SKM-1 (cell line): Measurements from ENCODE around the gene L3MBTL4.
"Not testable (repeated sequence)": the region's sequence is repeated elsewhere in the genome, so short reads cannot be mapped to it uniquely, and the experiment has no call there.

ENCODE experiments used
- DNase-seq: peaks from one replicate; lab custom pipeline; 2025; ENCODE audit not compliant: unreplicated experiment; lab: John Stamatoyannopoulos, UW

L3MBTL4 gene

DNA sequence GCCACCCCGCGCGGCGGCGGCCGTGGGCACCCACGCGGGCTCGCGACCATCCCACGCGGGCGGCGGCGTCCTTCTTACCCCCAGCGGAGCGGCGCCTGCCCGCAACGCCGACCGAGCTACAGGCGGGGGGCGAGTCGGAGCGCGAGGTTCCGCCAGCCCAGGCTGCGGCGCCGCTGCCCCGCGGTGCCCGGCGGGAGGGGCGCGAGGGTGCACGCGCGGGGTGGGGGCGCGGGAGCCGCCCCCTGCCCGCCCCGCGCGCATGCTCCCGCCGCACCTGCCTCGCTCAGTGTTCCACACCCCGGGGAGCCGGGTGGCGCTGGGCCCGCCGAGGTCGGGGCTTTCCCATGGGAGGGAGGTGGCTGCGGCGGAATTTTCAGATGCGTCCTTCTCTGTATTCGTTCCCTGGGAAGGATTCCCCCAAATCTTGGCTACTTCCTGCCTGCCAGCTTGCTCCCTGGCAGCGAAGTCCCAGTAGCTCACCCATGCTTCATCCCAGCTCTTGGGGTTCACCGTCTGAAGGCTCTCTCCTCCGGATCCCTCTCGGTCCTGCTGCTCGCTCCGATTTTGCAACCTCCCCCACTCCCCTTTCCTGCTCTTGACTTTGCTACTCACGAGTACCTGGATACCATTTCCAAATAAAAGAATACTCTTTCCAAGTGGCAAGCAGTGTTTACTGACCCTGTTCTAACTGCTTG, at the start of gene L3MBTL4:
Gene L3MBTL4 (minus strand): TSS at position 189 of the 695 bp plus-strand sequence. CDS start 103,286 bp downstream, outside the sequence.
- no peak for DNase-seq

DNA sequence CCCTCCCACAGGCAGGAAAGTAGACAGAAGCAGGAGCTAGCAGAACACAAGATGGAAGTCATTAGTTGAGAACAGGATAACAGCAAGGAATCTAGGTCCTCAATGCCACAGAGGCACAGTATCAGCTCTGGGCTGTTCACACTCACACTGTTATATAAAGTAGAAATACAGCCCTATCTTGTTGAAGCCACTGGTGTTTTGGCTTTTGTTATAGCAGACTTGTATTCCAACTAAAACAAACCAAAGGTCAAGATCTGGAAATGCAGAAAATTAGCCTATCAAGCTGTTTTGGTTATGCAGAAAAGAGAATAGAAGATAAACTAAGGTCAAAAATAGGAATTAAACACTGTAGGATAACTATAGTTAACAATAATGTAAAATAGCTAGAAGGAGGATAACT, 37.5 kb upstream of the L3MBTL4 start:
- DNase-seq = no peak

DNA sequence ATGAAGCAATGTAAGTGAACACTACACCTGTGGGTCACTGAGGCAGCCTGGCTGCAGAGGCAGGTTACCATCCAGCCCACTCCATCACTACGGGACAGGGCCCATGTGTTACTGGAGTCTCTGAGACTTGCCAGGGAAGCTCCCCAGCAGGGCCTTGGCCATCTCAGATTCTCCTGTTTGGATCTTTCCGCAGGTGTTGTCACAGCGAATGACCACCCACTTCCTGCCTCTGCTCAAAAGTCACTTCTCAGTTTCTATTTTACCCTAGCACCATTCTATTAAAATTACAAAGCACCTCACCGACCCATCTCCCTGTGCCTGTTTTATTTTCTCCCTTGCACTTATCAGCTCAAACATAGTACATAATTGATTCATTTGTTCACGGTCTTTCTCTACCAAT, 34.5 kb upstream of the L3MBTL4 start:
- no peak for DNase-seq

DNA sequence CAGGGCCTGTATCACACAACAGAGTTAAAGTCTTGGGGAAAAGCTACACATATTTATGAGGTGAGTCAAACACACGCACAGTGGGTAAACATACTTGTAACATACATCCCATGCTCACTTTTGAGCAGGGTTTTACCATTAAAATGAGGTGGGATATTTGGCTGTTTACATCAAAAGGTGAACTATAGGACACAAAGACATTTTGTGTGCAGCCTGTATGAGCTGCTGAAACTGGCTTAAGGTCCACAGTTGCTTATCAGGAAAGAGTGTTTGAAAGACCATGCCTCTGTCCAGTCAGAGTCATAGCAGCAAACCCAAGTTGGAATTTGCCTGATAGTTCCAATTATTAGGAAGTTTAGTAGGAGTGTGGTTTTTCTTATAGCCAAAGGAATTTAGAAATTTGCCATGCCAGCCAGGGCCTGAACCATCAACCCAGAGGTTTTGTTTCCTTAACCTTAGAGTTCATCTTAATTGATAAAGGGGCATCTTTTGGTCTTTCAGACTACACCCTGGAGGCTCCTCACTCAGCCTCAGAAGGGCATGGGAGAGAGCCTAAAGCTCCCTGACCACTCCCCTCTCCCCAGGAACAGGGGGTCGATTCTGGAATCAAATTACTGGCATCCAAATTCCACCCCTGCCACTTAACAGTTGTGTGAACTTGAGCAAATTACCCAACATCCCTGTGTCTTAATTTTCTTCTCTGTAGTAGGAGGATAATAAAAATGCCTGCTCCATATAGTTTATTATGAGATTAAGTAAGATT, 29.9 kb upstream of the L3MBTL4 start:
- DNase-seq = no peak

DNA sequence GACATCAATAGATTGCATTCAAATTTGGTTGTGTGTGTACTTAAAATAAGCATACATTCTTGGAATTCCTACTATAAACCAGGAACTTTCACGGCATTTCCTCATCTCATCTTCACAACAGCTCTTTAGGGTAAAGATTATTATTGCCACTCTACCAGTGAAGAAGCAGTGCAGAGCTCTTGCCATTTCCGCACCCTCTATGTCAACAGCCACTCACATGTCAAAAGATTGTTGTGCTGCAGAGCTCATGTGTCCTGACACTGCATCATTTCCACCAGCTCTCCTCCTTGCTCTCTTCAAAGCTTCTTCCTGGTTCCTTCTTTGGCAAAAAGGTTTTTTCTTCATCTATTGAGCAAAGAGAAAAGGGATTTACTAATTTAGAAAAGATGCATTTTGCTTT, 26.5 kb upstream of the L3MBTL4 start:
- no peak for DNase-seq

DNA sequence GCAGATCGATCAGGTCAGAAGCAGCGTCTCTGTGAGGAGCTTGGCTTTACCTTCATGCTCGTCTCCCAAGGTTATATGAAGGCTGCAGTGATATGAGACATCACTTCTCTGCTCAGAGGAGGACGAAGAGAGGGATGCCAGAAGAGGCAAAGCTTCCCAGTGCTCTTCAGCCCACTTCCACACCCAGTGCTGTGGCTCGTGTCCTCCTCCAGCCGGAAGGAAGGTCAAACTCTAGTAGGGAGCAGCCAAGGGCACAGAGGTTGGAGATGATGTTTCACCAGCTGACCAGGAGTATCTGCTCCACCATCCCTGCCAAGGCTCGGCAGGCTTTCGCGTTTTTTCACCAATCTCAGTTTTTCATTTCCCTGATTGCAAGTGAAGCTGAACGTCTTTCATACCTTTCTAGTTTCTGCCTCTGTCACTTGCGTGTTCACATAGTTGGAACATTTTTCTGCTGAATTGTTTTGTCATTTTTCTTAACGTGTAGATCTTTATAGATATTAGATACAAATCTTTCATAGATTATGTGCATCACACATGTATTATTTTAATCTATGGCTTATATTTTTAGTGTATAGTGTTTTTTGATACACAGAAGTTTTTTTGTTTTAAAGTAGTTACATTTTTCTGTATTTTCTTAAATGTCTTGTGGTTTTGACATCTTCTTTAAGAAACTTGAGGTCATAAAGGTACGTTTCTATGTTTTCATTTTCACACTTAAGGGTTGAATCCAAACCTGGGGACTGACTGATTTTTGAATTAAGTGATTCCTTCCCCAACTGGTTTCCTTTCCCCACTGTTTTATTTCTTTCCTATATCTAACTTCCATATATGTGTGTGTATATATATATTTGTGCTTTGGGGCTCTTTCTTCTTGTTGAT, 23.5 kb upstream of the L3MBTL4 start:
- no peak for DNase-seq

DNA sequence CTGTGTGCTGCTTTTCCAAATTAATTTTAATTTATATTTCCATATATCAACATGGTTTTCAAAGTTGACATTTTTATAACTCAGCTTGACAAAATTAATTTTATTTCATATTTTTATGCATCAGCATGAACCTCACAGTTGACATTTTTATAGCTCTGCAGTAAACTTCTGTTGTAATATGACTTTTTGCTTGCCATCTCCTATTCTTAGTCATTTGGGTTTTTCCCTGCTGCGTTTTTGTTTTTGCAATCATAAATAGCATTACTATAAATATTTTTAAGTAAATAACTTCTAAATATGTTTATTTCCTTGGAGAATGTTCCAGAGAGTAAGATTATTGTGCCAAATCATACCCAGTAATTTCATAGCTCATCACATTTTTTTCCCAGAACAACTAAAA, 21.0 kb upstream of the L3MBTL4 start:
- no peak for DNase-seq

DNA sequence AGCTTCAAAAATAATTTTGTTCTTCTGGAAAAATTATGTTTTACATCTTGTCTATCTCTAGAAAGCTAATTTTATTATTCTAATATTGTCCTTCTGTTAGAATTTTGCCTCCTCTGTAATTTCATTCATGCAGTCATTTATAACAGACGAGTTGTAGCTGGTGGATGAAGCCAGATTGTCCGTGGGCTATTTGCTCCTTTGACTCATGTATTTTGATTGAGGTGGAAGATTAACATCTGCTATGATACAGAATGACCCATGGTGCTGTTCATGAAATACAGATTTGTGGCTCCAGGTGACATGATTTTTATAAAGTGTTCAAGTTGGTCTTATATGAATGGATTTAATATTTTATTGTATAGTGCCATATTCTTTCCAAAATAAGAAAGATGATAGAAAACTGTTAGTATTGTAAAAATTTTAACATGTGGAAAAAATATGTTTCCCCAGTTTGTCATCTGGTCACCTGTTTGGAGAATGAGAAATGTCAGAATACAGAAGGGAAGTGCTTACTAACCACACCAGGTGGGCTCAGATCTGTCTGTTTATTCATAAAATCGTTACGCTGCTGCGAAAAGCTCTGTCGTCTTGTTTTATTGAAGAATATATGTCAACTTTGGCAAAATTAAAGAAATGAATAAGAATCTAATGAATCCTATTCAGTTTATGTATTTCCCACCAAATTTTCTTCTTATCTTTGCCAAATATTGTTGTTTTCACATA, 20.4 kb upstream of the L3MBTL4 start:
- no peak for DNase-seq

DNA sequence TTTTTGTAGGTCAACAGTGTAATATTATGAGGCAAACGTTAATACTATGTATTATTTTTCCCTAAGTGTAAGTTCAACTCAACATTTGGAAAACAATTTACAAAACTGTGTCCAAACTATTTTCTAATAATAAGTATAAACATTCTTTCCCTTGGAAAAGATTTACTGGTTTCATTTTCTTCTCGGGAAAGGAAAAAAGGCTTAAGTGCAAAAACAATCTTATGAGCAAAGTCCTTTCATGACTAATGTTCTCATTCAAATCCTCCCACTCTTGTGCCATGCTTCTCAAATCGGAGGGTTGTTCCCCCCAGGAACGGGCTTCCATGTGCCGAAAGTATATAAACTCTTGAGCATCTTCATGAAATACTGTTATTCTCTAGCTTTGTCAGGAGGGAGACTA, 19.8 kb upstream of the L3MBTL4 start:
- DNase-seq = no peak

DNA sequence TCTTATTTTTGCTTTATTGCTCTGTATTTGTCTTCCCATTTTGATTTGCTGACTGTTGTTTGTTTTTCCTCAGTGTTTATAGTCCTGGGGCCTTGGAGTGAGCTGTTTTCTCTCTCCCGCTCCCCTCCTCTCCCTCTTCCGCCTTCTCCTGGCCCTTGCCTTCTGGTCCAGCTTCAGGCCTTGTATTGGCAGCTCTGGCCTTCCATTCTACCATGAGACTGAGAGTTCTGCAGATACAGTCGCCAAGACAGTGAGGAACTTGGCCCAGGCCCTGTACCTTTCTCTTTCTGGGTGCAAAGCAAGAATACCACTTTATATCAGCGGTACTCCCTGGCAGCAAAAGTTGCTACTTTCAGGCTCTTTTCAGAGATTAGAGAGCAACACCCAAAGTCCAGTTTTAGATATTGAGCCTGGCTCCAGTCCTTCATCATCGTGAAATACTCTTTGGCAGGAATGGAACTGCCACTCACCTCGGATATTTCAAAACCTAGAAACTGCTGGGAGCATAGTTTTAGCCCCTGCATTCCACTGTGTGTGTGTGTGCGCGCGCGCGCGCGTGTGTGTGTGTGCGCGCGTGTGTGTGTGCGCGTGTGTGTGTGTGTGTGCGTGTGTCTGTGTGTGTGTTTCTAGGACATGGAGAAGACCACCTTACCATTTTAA, 17.1 kb upstream of the L3MBTL4 start:
- DNase-seq = no peak

DNA sequence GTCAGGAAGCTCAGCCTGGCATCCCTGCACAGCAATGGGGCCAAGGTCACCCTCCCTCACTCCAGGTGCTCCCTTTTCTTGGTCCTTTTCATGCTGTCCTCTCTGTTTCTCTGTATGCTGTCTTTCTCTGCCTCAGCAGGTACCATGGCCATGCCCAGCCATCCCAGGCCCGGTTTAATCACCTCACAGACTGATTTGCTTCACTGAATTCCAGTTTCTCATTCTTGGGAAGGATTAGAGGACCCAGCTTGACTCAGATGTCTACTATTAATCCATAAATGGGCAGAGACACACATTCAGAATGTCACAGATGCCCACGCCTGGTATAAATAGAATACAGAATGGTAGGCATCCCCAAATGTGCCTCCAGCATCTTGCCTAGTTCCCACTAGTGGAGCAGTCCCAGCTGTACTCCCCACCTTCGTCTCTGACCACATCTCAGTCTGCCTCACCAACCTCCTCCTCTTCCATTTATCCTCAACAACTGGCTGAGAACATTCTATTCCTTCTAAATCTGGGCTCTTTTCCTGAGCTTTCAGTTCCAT, 14.2 kb upstream of the L3MBTL4 start:
- DNase-seq = no peak

DNA sequence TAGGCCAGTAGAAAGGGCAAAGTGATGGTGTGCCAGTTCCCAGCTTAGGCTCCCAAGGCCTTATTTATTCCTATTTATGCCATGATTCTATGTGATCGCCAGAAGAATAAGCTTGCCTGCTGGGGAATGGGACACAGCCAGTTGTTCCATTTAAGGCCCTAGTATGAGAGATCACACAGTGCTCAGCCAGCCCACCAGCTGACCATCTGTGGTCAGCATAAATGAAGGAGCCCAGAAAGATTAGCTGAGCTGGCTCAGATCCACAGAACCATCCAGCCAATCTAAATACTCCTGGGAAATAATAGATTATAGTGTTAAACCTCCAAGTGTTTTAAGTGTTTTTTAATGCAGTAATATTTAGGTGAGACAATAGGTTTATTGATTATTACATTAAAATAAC, 12.6 kb upstream of the L3MBTL4 start:
- no peak for DNase-seq

DNA sequence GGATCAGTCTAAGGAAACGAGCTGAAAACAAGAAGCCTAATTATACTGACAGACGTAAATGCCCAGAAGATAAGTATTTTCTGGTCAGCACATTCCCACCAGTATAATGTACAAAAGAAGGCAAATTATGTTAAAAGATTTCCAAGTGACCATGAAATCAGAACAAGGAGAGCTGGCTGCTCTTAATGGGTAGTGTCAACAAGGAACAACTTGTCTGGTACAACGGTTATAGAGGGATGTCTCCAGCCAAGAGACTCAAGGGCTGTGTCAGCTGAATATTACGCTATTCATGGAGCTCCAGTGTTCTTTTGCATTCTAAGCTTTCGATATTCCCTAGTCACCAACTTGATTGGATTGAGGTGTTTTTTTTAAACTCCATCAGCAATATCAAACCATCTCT, 8.6 kb upstream of the L3MBTL4 start:
- no peak for DNase-seq

DNA sequence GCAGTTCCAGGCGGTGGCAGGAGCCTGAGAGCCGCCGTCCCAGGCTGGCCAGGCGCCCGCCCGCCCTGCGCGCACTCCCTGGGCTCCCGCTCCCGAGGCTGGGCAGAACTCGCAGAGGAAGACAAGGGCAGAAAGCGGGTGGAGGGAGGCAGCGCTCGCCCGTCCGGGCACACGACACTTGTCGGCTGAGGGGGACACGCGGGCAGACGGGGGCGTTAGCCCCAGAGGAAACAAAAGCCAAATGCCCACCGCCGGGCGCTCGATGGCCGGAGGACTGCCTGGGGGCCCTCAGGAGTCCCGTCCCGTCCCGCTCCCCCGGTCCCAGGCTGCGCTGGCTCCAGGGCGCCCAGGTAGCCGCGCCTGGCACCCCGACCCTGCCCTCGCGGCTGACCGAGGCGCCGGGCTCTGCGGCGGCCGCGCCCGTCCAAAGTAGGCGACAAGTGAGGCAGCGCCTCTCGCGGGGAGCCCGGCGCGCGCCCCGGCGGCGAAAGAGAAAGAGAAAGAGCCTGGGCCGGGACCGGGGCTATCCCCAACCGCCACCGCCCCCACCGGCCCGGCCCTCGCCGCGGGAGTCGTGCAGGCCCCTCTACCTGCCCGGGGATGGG, 491 bp downstream of the L3MBTL4 start:
- DNase-seq = peak; percentile 19

DNA sequence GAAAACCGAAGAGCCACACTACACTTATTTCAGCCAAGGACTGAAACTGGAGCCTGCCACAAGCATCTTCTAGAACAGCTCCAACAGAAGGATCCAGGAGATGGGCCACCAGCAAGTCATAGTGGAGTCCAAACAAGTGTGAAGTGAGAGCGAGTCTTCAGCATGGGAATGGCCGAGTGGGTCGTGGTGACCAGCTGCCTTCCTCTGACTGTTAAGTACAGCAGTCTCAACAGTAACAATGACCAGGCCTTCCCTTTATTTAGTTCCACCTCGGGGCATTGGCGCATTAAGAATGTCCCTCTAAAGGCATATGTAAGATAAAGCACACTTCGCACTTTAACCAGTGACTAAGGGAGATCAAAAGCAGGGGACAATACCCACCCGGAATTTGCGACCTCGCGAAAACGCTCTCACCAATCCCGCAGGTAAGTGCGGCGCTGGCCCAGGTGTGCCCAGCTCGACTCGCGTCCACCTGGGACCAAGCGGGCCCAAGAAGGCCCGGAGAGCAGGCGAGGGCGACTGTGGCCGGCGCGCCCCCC, 1.1 kb downstream of the L3MBTL4 start:
- no peak for DNase-seq

DNA sequence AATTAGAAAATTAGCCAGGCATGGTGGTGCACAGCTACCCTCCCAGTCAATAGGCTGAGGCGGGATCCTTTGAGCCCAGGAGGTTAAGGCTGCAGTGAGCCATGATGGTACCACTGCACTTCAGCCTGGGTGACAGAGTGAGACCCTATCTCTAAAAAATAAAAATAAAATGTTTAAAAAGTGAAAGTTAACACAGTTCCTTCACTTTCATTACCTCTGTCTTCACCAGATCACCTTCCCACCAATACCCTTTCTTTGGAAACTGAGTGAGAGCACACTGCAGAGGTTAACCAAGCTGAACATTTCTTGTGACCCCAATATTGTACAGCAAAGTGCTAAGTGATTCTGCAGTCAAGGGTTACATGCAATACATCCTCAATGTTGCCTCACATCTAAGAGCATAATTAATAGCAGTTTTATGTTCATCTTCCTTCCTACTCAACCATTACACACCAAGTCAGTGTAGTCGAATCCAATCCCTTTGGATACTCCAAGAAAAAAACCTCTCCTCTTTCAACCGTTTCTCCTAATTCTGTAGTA, 1.7 kb downstream of the L3MBTL4 start:
- no peak for DNase-seq

DNA sequence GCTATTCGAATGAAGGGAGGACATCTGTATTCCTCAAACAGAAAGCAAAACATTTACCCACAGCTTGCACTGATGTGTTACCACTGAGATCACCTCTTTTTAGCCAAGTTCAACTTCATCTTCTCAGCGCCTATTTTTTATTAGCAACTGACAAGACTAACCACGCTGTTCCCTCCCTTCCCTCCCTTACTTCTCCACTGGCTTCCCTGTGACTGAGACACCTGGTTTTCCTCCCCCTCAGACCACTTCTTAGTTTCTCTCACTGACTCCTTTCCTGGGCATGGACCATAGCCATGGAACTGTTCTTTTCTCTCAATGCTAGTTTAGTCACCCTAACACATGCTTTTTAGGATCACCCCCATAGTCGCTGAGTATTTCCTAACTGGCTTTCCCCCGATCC, 3.3 kb downstream of the L3MBTL4 start:
- DNase-seq = no peak

DNA sequence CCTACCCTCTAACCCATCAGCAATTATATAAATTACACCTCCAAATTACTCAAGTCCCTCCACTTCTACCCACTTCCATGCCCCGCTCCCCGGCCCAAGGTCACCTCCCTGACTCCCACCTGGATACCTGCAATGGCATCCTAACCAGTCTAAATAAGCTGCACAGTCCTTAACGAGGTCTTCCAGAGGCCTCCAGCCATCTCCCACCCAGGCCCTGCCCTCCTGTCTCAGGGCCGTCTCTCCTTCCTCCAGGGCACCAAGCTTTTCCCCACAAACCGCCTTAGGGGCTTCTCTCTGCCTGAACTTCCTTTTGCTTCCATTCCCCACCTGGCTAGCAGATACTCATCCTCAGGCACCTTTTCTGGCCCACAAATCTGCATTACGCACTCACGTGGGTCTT, 4.8 kb downstream of the L3MBTL4 start:
- no peak for DNase-seq

DNA sequence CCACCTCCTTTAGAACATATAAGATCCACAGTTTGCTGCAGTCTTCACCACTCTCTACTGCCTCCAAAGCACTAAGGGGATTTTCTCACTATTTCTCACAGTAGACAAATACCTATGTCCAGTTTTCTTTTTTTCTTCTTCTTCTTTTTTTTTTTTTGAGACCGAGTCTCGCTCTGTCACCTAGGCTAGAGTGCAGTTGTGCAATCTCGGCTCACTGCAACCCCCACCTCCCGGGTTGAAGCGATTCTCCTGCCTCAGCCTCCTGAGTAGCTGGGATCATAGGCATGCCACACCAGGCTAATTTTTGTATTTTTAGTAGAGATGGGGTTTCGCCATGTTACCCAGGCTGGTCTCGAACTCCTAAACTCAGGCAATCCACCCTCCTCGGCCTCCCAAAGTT, 6.2 kb downstream of the L3MBTL4 start:
- DNase-seq = not testable (repeated sequence)
